ENCODE measurements around the gene ZDHHC19.
"Not testable (repeated sequence)": the region's sequence is repeated elsewhere in the genome, so short reads cannot be mapped to it uniquely, and the experiment has no call there.

ZDHHC19 gene

DNA sequence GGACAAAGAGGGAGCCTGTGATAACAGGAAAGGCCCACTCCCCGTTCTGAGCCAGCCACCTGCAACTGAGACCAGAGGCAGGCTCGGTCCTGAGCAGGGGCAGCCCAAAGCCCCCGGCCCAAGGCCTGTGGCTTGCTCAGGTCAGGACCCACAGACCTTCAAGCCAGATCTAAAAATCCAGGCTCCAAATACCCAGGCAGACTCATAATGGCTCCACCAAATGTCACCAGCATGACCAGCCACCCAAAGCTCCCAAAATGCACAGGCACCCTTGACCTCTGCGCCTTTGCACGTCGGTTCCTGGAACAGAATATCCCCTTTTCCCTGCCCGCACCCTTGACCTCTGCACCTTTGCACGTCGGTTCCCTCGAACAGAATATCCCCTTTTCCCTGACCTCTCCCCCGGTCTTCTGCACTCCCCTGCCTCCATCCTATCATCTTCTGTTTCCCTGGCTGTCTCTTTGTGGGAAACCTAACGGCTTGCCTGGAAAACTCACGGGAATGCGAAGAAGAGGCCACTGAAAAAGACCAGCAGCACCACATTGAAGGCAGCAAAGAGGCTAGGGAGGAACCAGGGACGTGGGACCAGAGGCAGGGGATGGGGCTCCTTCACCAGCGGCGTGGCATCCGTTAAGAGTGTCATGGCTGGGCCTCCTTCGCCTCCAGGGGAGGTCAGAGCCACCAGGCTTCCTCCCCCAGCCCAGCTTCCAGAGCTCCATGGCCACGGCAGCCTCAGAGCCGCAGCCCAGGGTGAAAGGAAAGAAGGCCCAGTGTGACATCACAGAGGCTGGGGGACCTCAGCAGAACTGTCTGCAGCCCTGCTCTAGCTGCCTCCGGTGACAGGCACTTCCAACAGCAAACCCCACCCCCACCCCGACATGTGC lies at the start of gene ZDHHC19:
Gene ZDHHC19 (minus strand): TSS at position 728 of the 884 bp plus-strand sequence. CDS start 85 bp downstream, at position 643.
- no peak for DNase-seq

GRCh38 chr3:196260784-196261183 lies 49.6 kb upstream of the ZDHHC19 start:
- no peak for DNase-seq

- no peak for DNase-seq
Observed at GRCh38 chr3:196255776-196256175, 44.6 kb upstream of the ZDHHC19 start.

- no peak for DNase-seq
Observed at GRCh38 chr3:196254376-196255283, 43.4 kb upstream of the ZDHHC19 start.

DNA sequence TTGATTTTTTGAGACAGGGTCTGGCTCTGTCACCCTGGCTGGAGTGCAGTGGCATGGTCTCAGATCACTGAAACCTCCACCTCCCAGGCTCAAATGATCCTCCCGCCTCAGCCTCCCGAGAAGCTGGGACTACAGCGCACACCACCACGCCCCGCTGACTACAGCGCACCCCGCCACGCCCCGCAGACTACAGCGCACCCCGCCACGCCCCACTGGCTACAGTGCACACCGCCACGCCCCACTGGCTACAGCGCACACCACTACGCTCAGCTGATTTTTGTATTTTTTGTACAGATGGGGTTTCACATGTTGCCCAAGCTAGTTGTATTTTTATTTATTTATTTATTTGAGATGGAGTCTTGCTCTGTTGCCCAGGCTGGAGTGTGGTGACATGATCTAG lies 40.7 kb upstream of the ZDHHC19 start:
- DNase-seq: no peak

GRCh38 chr3:196246612-196247308 lies 35.6 kb upstream of the ZDHHC19 start:
- no peak for DNase-seq

DNA sequence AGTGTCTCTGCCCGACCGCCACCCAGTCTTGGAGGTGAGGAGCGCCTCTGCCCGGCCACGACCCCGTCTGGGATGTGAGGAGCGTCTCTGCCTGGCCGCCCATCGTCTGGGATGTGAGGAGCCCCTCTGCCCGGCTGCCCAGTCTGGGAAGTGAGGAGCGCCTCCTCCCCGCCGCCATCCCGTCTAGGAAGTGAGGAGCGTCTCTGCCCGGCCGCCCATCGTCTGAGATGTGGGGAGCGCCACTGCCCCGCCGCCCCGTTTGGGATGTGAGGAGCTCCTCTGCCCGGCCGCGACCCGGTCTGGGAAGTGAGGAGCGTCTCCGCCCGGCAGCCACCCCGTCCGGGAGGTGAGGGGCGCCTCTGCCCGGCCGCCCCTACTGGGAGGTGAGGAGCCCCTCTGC lies 33.0 kb upstream of the ZDHHC19 start:
- DNase-seq: not testable (repeated sequence)

DNA sequence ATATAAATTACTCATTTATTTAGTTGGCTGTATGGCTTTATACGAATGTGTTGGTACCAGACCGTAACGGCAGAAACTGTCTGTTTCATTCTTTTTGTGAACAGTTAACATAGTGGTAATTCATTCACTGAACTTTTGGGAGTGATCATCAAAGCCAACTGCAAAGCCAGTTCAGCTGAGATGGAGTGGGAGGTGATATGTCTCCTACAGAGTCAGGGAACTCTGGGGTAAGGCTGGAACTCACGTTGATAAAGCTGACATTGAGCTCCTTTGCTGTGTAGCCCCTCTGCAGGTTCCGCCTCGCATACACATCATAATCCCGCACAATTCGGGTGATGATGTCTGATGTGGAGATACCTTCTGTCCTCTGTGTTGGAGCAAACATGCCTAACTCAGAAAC lies 30.5 kb upstream of the ZDHHC19 start:
- no peak for DNase-seq

GRCh38 chr3:196240424-196240823 lies 29.2 kb upstream of the ZDHHC19 start:
- DNase-seq: no peak

DNA sequence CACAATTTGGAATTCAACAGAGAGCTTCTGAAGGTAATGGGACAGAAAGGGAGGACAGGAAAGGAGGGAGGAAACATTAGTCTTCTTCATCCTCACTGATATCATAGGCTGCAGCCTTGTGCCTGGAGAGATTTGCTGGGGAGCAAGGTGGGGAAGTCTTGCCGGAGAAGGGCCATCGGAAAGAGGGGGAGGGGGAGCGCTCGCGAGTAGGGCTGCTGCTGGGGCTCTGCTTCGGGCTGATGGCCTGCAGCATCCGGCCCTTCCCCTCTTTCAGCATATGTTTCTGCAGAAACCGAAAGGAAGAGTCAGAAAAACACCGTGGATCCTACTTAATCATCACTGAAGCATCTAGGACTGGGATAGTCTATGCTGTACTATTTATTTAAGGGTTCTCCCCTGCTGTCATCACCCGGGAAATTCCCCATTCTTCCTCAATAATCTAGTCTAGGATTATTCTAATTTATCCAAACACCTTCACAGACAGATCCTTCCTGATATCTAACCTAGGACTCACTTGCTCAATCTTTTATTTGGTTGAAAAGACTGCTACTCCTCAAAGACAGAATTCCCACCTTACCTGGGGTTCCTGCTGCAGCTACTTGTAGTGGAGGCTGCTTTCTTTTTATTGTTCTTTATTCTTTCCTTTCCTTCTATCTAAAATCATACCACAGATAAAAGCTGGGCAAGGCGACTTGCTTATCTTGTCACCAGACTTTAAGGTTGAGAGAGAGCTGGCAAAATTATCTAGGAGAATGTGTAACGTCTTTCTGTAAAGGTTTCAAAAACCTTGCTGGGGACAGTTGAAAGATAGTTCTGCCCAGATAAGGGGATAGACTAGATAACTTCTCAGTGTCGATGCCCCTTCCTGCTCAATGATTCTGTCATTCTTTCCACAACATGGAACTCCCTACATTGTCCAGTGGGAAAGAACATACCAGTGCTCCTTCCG lies 27.7 kb upstream of the ZDHHC19 start:
- no peak for DNase-seq

DNA sequence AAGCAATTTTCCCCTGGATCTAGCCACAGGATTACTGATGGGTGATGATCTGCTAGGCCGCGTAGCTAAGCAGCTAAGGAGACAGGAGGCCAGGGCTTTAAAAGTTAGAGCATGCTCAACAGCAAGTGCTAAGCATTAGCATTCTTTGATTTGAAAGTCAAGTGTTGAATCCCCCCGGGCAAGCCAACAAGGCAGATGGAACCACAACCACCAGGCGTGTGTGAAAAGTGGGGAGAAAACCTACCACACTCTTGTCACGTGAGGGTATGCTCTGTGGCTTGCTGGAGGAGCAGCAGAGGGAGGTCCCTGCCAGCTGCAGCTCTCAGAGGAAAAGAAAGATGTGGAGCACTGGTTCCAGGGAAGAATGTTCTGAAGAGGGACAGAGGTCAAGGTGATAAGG lies 26.0 kb upstream of the ZDHHC19 start:
- no peak for DNase-seq

DNA sequence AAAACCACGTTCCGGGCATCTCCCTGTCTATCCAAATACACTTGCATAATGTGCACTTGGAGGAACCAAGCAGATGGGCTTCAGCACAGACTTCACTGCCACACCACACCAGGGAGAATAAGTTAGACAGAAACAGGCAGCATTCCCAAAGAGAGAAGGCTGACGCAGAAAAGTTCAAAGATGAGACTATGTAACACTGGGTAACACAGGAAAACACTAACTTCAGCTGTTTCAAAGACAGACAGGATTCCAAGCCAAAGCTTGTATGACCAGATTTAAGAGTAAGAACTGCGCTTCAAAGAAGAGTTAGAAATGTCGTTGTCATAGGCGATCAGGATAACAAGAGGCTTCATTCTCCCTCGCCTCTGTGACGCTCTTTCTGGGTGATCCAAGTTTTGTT lies 25.0 kb upstream of the ZDHHC19 start:
- DNase-seq: no peak

DNA sequence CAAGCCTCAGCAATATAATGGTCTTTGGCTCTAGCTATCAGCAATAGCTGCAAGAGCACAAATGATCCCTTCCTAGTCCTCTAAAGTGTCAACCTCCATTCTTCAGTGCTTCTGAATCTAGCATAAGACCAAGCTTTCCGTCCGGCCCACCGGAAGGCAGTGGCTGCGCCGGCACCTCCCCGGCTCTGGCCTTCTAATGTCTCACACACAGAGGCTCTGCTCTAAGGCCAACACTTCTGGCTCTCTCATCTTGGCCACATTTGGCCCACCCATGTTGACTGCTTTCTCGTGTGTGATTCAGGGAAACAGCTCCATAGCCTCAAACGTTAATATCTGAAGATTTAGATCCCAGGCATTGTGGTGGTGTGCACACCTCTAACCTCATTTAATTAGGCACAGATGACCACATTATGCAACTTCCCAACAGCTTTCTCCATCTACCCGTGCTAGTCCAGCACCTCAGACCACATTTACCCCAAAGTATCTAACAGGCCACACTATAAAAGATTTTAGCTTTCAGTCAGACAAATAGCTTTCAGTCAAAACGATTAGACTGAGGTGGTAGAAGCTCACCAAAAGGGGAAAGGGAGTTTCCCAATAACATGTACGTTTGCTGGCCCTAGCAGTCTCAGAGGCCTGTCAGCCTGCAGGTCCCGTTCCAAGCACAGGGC lies 24.4 kb upstream of the ZDHHC19 start:
- no peak for DNase-seq

DNA sequence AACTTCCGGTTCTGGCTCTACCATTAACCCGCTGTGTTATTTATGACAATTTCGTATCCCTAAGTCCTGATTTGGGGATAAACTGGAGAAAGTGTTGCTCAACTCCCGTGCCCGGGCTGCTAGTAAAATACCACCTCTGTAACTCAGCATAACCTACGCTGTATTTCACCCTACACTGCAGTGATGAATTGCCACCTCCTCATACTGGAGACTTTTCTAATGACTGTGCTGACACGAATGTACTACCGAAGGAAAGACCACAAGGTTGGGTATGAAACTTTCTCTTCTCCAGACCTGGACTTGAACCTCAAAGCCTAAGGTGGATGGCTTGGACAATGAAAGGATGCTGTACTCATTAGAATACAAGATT lies 21.7 kb upstream of the ZDHHC19 start:
- no peak for DNase-seq

GRCh38 chr3:196232154-196232881 lies 21.1 kb upstream of the ZDHHC19 start:
- DNase-seq: no peak

- DNase-seq: no peak
Observed at GRCh38 chr3:196227629-196228493, 16.7 kb upstream of the ZDHHC19 start.

DNA sequence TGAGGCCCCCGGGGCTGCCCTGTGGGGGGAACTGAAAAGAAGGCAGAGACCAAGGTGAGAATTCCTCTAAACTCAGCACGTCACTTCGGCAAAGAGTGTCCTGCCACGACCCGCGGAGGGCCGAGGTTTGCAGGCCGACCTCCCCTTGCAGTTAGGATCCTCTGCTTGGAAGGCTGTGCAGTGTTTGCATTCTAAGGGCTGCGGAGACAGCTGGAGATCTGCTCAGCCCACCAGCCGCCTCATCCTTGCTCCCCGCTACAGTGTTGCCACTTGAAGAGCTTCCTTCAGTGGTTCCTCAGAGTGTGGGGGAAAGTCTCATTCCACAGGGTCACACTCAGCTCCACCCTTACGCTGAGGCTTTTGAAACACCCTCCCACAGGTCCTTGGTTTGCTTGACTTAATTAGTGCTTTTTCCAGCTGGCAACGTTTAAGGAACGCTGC lies 15.9 kb upstream of the ZDHHC19 start:
- no peak for DNase-seq

DNA sequence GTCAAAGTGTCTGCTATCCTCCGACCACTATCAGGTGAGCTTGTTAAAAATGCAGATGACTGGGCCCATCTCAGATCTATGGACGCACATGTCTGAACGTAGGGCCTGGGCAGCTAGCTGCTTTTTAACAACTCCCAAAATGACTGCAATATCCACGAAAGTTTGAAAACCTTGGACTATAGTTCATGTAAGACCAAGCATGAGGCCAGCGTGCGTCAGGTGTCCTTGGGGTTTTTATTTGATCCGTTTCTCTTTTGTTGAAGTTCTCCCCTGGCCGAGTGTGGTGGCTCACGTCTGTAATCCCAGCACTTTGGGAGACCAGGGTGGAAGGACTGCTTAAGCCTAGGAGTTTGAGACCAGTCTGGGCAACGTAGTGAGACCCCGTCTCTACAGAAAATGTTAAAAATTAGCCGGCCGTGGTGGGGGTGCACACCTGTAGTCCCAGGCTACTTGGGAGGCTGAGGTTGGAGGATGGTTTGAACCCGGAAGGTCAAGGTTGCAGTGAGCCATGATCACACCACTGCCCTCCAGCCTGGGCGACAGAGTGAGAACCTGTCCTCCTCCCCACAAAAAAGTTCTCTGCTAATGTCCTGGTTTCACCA lies 14.7 kb upstream of the ZDHHC19 start:
- DNase-seq: no peak

DNA sequence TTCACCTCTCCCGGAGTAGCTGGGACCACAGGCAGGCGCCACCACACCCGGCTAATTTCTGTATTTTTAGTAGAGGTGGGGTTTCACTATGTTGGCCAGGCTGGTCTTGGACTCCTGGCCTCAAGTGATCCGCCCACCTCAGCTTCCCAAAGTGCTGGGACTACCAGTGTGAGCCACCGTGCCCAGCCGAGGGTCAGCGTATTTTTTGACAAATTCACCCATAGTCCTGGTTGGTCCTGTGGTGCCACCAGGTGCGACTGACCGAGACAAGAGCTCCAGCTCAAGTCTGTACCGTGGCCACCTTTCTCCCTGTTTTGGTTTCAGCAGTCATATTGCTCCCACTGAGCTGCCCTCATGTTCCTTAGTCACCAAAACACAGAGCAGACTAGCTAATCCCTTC lies 13.9 kb upstream of the ZDHHC19 start:
- DNase-seq: no peak

All from SHP77 (cell line).